H9 (cell line): ENCODE results near the gene F12. TPM values are rescaled to one million over a fixed set of nuclear protein-coding genes. Genes with fewer than 3 reads are reported as not detected.

Experiments
- DNase-seq: peaks from one replicate; pipeline ENCODE4 v3.0.0-alpha.2; 2017
- H2AFZ ChIP-seq: one replicate; pipeline ENCODE4 v1.6.1; 2013; ENCODE audit warnings: mild to moderate bottlenecking, low read length, control low read depth, moderate library complexity
- H2AK5ac ChIP-seq: 2 replicates; pipeline ENCODE4 v1.6.1; 2013; ENCODE audit warnings: low read length, control low read depth, mixed read lengths; ENCODE audit not compliant: insufficient read length
- H2BK120ac ChIP-seq: one replicate; pipeline ENCODE4 v1.6.1; 2013; ENCODE audit warnings: low read depth, mild to moderate bottlenecking, low read length, control low read depth, inconsistent platforms; ENCODE audit not compliant: poor library complexity, severe bottlenecking
- H2BK12ac ChIP-seq: 2 replicates; pipeline ENCODE4 v1.6.1; 2013; ENCODE audit warnings: low read length, control low read depth, mixed read lengths, low read depth; ENCODE audit not compliant: insufficient read length
- H2BK15ac ChIP-seq: 2 replicates; pipeline ENCODE4 v1.6.1; 2013; ENCODE audit warnings: low read depth, low read length, control low read depth
- H2BK20ac ChIP-seq: one replicate; pipeline ENCODE4 v1.6.1; 2013; ENCODE audit warnings: low read depth, mild to moderate bottlenecking, low read length, control low read depth, inconsistent platforms; ENCODE audit not compliant: poor library complexity, severe bottlenecking
- H2BK5ac ChIP-seq: 2 replicates; pipeline ENCODE4 v1.6.1; 2013; ENCODE audit warnings: low read length, control low read depth, mixed read lengths; ENCODE audit not compliant: insufficient read length
- H3K14ac ChIP-seq: 2 replicates; pipeline ENCODE4 v1.6.1; 2013; ENCODE audit warnings: low read length, control low read depth; ENCODE audit not compliant: insufficient read depth
- H3K18ac ChIP-seq: 2 replicates; pipeline ENCODE4 v1.6.1; 2013; ENCODE audit warnings: low read depth, mild to moderate bottlenecking, mixed read lengths, low read length, control low read depth; ENCODE audit not compliant: insufficient read length
- H3K23ac ChIP-seq: 2 replicates; pipeline ENCODE4 v1.6.1; 2013; ENCODE audit warnings: low read length, control low read depth, mixed read lengths, low read depth; ENCODE audit not compliant: insufficient read length
- H3K23me2 ChIP-seq: 2 replicates; pipeline ENCODE4 v1.6.1; 2013; ENCODE audit warnings: low read depth, mild to moderate bottlenecking, mixed read lengths, low read length, control low read depth; ENCODE audit not compliant: insufficient read length, poor library complexity, severe bottlenecking
- H3K27ac ChIP-seq: 2 replicates; pipeline ENCODE4 v1.5.1; 2013; ENCODE audit warnings: low read length, control low read depth, mixed read lengths, low read depth; ENCODE audit not compliant: insufficient read length
- H3K27me3 ChIP-seq: 2 replicates; pipeline ENCODE4 v1.6.1; 2013; ENCODE audit warnings: low read length, control low read depth, inconsistent platforms; ENCODE audit not compliant: insufficient read depth
- H3K4ac ChIP-seq: 2 replicates; pipeline ENCODE4 v1.6.1; 2013; ENCODE audit warnings: low read depth, mild to moderate bottlenecking, control low read depth, inconsistent platforms, low read length, moderate library complexity
- H3K4me1 ChIP-seq: 2 replicates; pipeline ENCODE4 v1.6.1; 2013; ENCODE audit warnings: low read length, control low read depth, inconsistent platforms; ENCODE audit not compliant: insufficient read depth
- H3K4me2 ChIP-seq: 2 replicates; pipeline ENCODE4 v1.6.1; 2013; ENCODE audit warnings: low read length, control low read depth, mixed read lengths; ENCODE audit not compliant: insufficient read length, insufficient read depth
- H3K56ac ChIP-seq: 2 replicates; pipeline ENCODE4 v1.6.1; 2013; ENCODE audit warnings: low read depth, mild to moderate bottlenecking, mixed read lengths, low read length, control low read depth; ENCODE audit not compliant: insufficient read length
- H3K79me1 ChIP-seq: 2 replicates; pipeline ENCODE4 v1.6.1; 2013; ENCODE audit warnings: low read depth, mild to moderate bottlenecking, moderate library complexity, low read length, control low read depth, inconsistent platforms; ENCODE audit not compliant: insufficient read depth, poor library complexity, severe bottlenecking
- H3K79me2 ChIP-seq: 2 replicates; pipeline ENCODE4 v1.6.1; 2013; ENCODE audit warnings: low read length, control low read depth, inconsistent platforms; ENCODE audit not compliant: insufficient read depth
- H3K9ac ChIP-seq: 2 replicates; pipeline ENCODE4 v1.6.1; 2013; ENCODE audit warnings: low read length, control low read depth, mixed read lengths; ENCODE audit not compliant: insufficient read length; ENCODE audit errors: extremely low read depth
- H3K9me3 ChIP-seq: one replicate; pipeline ENCODE4 v1.6.1; 2013; ENCODE audit warnings: low read depth, low read length, inconsistent platforms; ENCODE audit not compliant: control insufficient read depth
- H3T11ph ChIP-seq: one replicate; pipeline ENCODE4 v1.6.1; 2013; ENCODE audit warnings: mild to moderate bottlenecking, low read length, control low read depth, inconsistent platforms
- H4K20me1 ChIP-seq: one replicate; pipeline ENCODE4 v1.6.1; 2013; ENCODE audit not compliant: control insufficient read depth, insufficient read length, insufficient read depth
- H4K5ac ChIP-seq: 2 replicates; pipeline ENCODE4 v1.6.1; 2013; ENCODE audit warnings: low read depth, mild to moderate bottlenecking, mixed read lengths, low read length, control low read depth; ENCODE audit not compliant: insufficient read length
- H4K8ac ChIP-seq: replicated peaks from 2 replicates; pipeline ENCODE4 v1.6.1; 2013; ENCODE audit warnings: low read length, control low read depth, mixed read lengths, low read depth; ENCODE audit not compliant: insufficient read length
- H4K91ac ChIP-seq: 2 replicates; pipeline ENCODE4 v1.6.1; 2013; ENCODE audit warnings: low read depth, mild to moderate bottlenecking, moderate library complexity, mixed read lengths, low read length, control low read depth; ENCODE audit not compliant: insufficient read length
- H3K27ac Mint-ChIP-seq, 3 experiments: 2 replicates in 2 of 3; 3 replicates in 1 of 3; pipeline ENCODE4 v1.8.0; 2020 to 2021; ENCODE audit warnings: mixed read lengths in 3 of 3, mild to moderate bottlenecking in 1 of 3, moderate library complexity in 1 of 3
- H3K27me3 Mint-ChIP-seq: 2 replicates; pipeline ENCODE4 v1.8.0; 2021; ENCODE audit warnings: low read depth, mild to moderate bottlenecking, moderate library complexity, mixed read lengths
- H3K36me3 Mint-ChIP-seq, 3 experiments: 2 replicates in 2 of 3; 3 replicates in 1 of 3; pipeline ENCODE4 v1.8.0; 2020 to 2021; ENCODE audit warnings: low read depth in 3 of 3, mixed read lengths in 3 of 3; ENCODE audit not compliant: insufficient read depth in 1 of 3
- H3K4me1 Mint-ChIP-seq, 2 experiments: 2 replicates each; pipeline ENCODE4 v1.8.0; 2020; ENCODE audit warnings: mixed read lengths in 2 of 2
- H3K4me3 Mint-ChIP-seq, 2 experiments: 2 replicates in 1 of 2; 3 replicates in 1 of 2; pipeline ENCODE4 v1.8.0; 2020 to 2021; ENCODE audit warnings: mild to moderate bottlenecking in 2 of 2, mixed read lengths in 2 of 2, moderate library complexity in 1 of 2
- H3K9me3 Mint-ChIP-seq, 2 experiments: 2 replicates in 1 of 2; 3 replicates in 1 of 2; pipeline ENCODE4 v1.8.0; 2020; ENCODE audit warnings: mild to moderate bottlenecking in 2 of 2, mixed read lengths in 2 of 2, moderate library complexity in 1 of 2
- WGBS: extraction: QIAGEN DNeasy Blood & Tissue Kit; methylation state at CpG from one replicate; pipeline ENCODE4 v1.1.7; 2013; ENCODE audit warnings: missing lambda C conversion rate, low lambda C conversion rate, mixed read lengths; ENCODE audit not compliant: insufficient read length; ENCODE audit errors: extremely low coverage; 5-methylcytosine and 5-hydroxymethylcytosine counted together
- total RNA-seq: library from RNA; stranded (reverse); gene quantifications from 2 replicates; pipeline ENCODE4 v1.2.1, GENCODE V29; 2021
- TF ChIP-seq, protein P1 (sequence below): fragments of 200-600 bp; sonication (generic); conservative IDR thresholded peaks from 3 replicates; pipeline ENCODE4 v1.8.0; 2021; ENCODE audit warnings: antibody characterized with exemption, mild to moderate bottlenecking

Gene F12
- total RNA-seq, 1 experiment from 2014 or later, result 3.5 TPM

DNA sequence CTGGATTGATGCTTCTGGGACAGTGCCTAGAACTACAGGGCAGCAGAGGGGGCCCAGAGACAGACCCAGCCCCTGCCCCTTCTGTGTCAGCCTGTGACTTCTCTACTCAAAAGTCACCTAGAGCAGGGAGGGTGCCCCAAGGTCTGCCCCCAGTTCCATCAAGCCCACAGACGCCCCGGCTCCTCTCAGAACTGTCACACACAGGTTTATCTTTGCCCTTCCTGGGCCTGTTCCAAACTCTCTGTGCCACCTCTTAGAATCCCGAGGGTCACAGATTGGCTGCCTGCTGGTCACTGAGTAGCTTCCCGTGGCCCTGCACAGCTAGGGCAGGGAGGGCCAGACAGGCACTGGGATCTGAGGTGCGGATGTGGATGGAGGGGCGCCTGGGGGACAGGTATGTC is 49.9 kb downstream of the F12 start:
- Histone ChIP-seq H3K56ac (no peak overlapping the region), H3K4me2 (no peak overlapping the region), H2BK5ac (no peak overlapping the region), H3K27me3 (no peaks in the 10 kb centered on the region), H3K79me1 (no peaks in the 10 kb centered on the region), H3K18ac (no peak overlapping the region), H4K20me1 (no peaks in the 10 kb centered on the region), H3K14ac (no peak overlapping the region), H2BK12ac (no peak overlapping the region), H3K9ac (no peak overlapping the region), H3K9me3 (no peaks in the 10 kb centered on the region), H4K5ac (no peak overlapping the region), H4K91ac (no peak overlapping the region), H3K23ac (no peak overlapping the region), H2BK15ac (no peak overlapping the region), H2AK5ac (no peak overlapping the region), H3T11ph (no peak overlapping the region), H3K27ac (no peak overlapping the region), H2BK20ac (no peak overlapping the region), H3K23me2 (peaks cover 4% of the 10 kb centered on the region), H3K4me1 (peaks cover 4% of the 10 kb centered on the region; the same call in 1 of the 2 replicates), H3K4ac (no peak overlapping the region), H4K8ac (no peak overlapping the region), H3K79me2 (no peaks in the 10 kb centered on the region), H2AFZ (no peak overlapping the region), H2BK120ac (no peak overlapping the region)
- peaks cover 11 to 23% of the 10 kb centered on the region in 2 experiments for H3K4me1 Mint-ChIP-seq
- peaks cover 3 to 4% of the 10 kb centered on the region in 2 experiments; a peak in 4 of 5 replicates for H3K9me3 Mint-ChIP-seq
- WGBS, result no CpG with 5 or more reads among the region's 6 CpGs
- no peak overlapping the region for H3K4me3 Mint-ChIP-seq
- H3K36me3 Mint-ChIP-seq, result no peaks in the 10 kb centered on the region
- TF ChIP-seq, protein P1, sequence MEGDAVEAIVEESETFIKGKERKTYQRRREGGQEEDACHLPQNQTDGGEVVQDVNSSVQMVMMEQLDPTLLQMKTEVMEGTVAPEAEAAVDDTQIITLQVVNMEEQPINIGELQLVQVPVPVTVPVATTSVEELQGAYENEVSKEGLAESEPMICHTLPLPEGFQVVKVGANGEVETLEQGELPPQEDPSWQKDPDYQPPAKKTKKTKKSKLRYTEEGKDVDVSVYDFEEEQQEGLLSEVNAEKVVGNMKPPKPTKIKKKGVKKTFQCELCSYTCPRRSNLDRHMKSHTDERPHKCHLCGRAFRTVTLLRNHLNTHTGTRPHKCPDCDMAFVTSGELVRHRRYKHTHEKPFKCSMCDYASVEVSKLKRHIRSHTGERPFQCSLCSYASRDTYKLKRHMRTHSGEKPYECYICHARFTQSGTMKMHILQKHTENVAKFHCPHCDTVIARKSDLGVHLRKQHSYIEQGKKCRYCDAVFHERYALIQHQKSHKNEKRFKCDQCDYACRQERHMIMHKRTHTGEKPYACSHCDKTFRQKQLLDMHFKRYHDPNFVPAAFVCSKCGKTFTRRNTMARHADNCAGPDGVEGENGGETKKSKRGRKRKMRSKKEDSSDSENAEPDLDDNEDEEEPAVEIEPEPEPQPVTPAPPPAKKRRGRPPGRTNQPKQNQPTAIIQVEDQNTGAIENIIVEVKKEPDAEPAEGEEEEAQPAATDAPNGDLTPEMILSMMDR, result no peak
- peaks cover 51% of the 10 kb centered on the region for H3K27me3 Mint-ChIP-seq
- no peak for DNase-seq
- H3K27ac Mint-ChIP-seq, result no peak overlapping the region; a peak in 1 of 7 replicates
